Upper lobe of left lung (tissue), 4 donors: ENCODE measurements around the gene ACTN4.

Source experiments
- POLR2A ChIP-seq, 4 donors: fragments of 450-650 bp; IDR thresholded peaks; one replicate each; pipeline ENCODE4 v1.5.1; 2016 to 2017; ENCODE audit warnings: antibody characterized with exemption in 4 of 4, mild to moderate bottlenecking in 2 of 4
- TF ChIP-seq, protein P1 (sequence below), 6 experiments: fragments of 450-650 bp in 4 of 6; fragments of 200-600 bp in 2 of 6; sonication (generic) in 2 of 6; IDR thresholded peaks; one replicate each; pipeline ENCODE4 v1.5.1; 2016 to 2019; ENCODE audit warnings: antibody characterized with exemption in 6 of 6

DNA sequence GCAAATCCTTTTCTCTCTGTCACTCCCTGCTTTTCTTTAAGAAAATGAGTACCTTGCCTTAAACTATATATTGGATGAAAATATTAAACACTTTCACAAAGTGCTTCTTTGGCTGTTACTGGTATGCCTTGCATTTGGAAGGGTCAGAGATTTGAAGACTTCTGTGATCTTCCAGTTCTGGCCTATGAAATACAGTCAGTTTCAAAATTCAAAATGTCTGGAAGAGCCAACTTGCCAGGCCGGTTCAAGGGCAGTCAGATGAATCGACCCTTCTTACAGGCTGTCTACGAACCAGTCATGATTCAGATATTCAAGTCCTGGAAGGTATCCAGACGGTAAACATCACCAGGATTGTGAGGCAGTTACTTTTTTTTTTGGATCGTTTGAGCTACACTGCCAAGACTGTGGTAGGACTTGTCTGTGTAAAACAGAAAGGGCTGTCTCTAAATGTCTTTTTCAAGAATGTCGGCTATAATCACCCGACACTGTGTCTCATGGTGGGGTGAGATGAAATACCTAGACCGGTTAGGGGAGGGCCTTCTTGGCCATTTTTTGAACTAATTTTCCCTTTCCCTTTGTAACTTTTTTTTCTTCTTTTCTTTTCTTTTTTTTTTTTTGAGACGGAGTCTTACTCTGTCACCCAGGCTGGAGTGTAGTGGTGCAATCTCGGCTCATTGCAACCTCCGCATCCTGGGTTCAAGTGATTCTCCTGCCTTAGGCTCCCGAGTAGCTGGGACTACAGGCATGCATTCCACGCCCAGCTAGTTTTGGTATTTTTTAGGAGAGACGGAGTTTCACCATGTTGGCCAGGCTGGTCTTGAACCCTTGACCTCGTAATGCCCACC lies 11.2 kb downstream of the ACTN4 start:
- no peak for TF ChIP-seq POLR2A (IDR thresholded peaks at IDR 0.05)
- TF ChIP-seq, protein P1, sequence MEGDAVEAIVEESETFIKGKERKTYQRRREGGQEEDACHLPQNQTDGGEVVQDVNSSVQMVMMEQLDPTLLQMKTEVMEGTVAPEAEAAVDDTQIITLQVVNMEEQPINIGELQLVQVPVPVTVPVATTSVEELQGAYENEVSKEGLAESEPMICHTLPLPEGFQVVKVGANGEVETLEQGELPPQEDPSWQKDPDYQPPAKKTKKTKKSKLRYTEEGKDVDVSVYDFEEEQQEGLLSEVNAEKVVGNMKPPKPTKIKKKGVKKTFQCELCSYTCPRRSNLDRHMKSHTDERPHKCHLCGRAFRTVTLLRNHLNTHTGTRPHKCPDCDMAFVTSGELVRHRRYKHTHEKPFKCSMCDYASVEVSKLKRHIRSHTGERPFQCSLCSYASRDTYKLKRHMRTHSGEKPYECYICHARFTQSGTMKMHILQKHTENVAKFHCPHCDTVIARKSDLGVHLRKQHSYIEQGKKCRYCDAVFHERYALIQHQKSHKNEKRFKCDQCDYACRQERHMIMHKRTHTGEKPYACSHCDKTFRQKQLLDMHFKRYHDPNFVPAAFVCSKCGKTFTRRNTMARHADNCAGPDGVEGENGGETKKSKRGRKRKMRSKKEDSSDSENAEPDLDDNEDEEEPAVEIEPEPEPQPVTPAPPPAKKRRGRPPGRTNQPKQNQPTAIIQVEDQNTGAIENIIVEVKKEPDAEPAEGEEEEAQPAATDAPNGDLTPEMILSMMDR (IDR thresholded peaks at IDR 0.05) = no peak
